Measurements from ENCODE around the gene MAMDC2. TPM values are rescaled to one million over a fixed set of nuclear protein-coding genes. Genes with fewer than 3 reads are reported as not detected.

Gene MAMDC2
- total RNA-seq, 1 donor from 2014 or later, result 0.21 TPM

GRCh38 chr9:70065572-70065971 lies 21.9 kb downstream of the MAMDC2 start:
- Mint-ChIP-seq H3K27ac (ENCODE audit: unreplicated experiment) (no peak overlapping the region), H3K27me3 (ENCODE audit: low read depth) (peaks cover 13% of the 10 kb centered on the region), H3K4me3 (no peak overlapping the region), H3K9me3 (no peaks in the 10 kb centered on the region), H3K4me1 (no peaks in the 10 kb centered on the region), H3K36me3 (ENCODE audit: low read depth) (no peaks in the 10 kb centered on the region)
- no peak for TF ChIP-seq CTCF (conservative IDR thresholded peaks at IDR 0.05)
- no peak for DNase-seq (ENCODE audit: low read depth, low spot score)

GRCh38 chr9:70066418-70066817 lies 22.8 kb downstream of the MAMDC2 start:
- no peak for TF ChIP-seq CTCF (conservative IDR thresholded peaks at IDR 0.05)
- no peak for DNase-seq (ENCODE audit: low read depth, low spot score)
- H3K4me3 Mint-ChIP-seq, result no peak overlapping the region
- no peaks in the 10 kb centered on the region for H3K9me3 Mint-ChIP-seq
- no peak overlapping the region for H3K27ac Mint-ChIP-seq (ENCODE audit: unreplicated experiment)
- no peaks in the 10 kb centered on the region for H3K36me3 Mint-ChIP-seq (ENCODE audit: low read depth)
- peaks cover 10% of the 10 kb centered on the region for H3K27me3 Mint-ChIP-seq (ENCODE audit: low read depth)
- no peaks in the 10 kb centered on the region for H3K4me1 Mint-ChIP-seq

GRCh38 chr9:70066874-70067273 lies 23.2 kb downstream of the MAMDC2 start:
- no peak overlapping the region for H3K4me3 Mint-ChIP-seq
- DNase-seq (ENCODE audit: low read depth, low spot score), result no peak
- no peaks in the 10 kb centered on the region for H3K36me3 Mint-ChIP-seq (ENCODE audit: low read depth)
- no peaks in the 10 kb centered on the region for H3K9me3 Mint-ChIP-seq
- no peaks in the 10 kb centered on the region for H3K4me1 Mint-ChIP-seq
- TF ChIP-seq CTCF (conservative IDR thresholded peaks at IDR 0.05), result no peak
- H3K27ac Mint-ChIP-seq (ENCODE audit: unreplicated experiment), result no peak overlapping the region
- peaks cover 10% of the 10 kb centered on the region for H3K27me3 Mint-ChIP-seq (ENCODE audit: low read depth)

GRCh38 chr9:70069704-70070103 lies 26.1 kb downstream of the MAMDC2 start:
- H3K4me3 Mint-ChIP-seq, result no peak overlapping the region
- H3K27me3 Mint-ChIP-seq (ENCODE audit: low read depth), result peaks cover 11% of the 10 kb centered on the region
- H3K4me1 Mint-ChIP-seq, result no peaks in the 10 kb centered on the region
- H3K27ac Mint-ChIP-seq (ENCODE audit: unreplicated experiment), result no peak overlapping the region
- no peaks in the 10 kb centered on the region for H3K36me3 Mint-ChIP-seq (ENCODE audit: low read depth)
- no peak for TF ChIP-seq CTCF (conservative IDR thresholded peaks at IDR 0.05)
- H3K9me3 Mint-ChIP-seq, result no peaks in the 10 kb centered on the region
- DNase-seq (ENCODE audit: low read depth, low spot score), result no peak

- H3K9me3 Mint-ChIP-seq, result no peaks in the 10 kb centered on the region
- DNase-seq (ENCODE audit: low read depth, low spot score), result no peak
- peaks cover 18% of the 10 kb centered on the region for H3K27me3 Mint-ChIP-seq (ENCODE audit: low read depth)
- TF ChIP-seq CTCF (conservative IDR thresholded peaks at IDR 0.05), result no peak
- no peak overlapping the region for H3K27ac Mint-ChIP-seq (ENCODE audit: unreplicated experiment)
- H3K36me3 Mint-ChIP-seq (ENCODE audit: low read depth), result no peaks in the 10 kb centered on the region
- no peaks in the 10 kb centered on the region for H3K4me1 Mint-ChIP-seq
- H3K4me3 Mint-ChIP-seq, result no peak overlapping the region
These were observed 29.5 kb downstream of the MAMDC2 start for GRCh38 chr9:70073193-70073592.

GRCh38 chr9:70073756-70074155 lies 30.1 kb downstream of the MAMDC2 start:
- H3K27ac Mint-ChIP-seq (ENCODE audit: unreplicated experiment), result no peak overlapping the region
- peaks cover 18% of the 10 kb centered on the region for H3K27me3 Mint-ChIP-seq (ENCODE audit: low read depth)
- no peak for TF ChIP-seq CTCF (conservative IDR thresholded peaks at IDR 0.05)
- H3K4me1 Mint-ChIP-seq, result no peaks in the 10 kb centered on the region
- no peak overlapping the region for H3K4me3 Mint-ChIP-seq
- no peaks in the 10 kb centered on the region for H3K36me3 Mint-ChIP-seq (ENCODE audit: low read depth)
- no peaks in the 10 kb centered on the region for H3K9me3 Mint-ChIP-seq
- DNase-seq (ENCODE audit: low read depth, low spot score), result no peak

Data from neural crest cell (in vitro differentiated cells).